ENCODE measurements around the gene CFAP69. TPM values are rescaled to one million over a fixed set of nuclear protein-coding genes. Genes with fewer than 3 reads are reported as not detected.

Gene CFAP69
- total RNA-seq, 6 experiments from 2014 or later: 1.7 to 8.2 (median 3.8) TPM

- no peak overlapping the region for H3K27ac ChIP-seq
- H3K9me3 ChIP-seq: no peaks in the 10 kb centered on the region
- H3K36me3 ChIP-seq: no peaks in the 10 kb centered on the region
- WGBS (ENCODE audit: insufficient coverage, low coverage, low lambda C conversion rate, missing lambda C conversion rate): 87% methylated on average over 5 of the region's 5 CpGs
- TF ChIP-seq, protein P1, sequence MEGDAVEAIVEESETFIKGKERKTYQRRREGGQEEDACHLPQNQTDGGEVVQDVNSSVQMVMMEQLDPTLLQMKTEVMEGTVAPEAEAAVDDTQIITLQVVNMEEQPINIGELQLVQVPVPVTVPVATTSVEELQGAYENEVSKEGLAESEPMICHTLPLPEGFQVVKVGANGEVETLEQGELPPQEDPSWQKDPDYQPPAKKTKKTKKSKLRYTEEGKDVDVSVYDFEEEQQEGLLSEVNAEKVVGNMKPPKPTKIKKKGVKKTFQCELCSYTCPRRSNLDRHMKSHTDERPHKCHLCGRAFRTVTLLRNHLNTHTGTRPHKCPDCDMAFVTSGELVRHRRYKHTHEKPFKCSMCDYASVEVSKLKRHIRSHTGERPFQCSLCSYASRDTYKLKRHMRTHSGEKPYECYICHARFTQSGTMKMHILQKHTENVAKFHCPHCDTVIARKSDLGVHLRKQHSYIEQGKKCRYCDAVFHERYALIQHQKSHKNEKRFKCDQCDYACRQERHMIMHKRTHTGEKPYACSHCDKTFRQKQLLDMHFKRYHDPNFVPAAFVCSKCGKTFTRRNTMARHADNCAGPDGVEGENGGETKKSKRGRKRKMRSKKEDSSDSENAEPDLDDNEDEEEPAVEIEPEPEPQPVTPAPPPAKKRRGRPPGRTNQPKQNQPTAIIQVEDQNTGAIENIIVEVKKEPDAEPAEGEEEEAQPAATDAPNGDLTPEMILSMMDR (IDR thresholded peaks at IDR 0.05): no peak
- TF ChIP-seq POLR2A (IDR thresholded peaks at IDR 0.05): no peak
- DNase-seq (no peak), ATAC-seq (no peak)
- H3K4me3 ChIP-seq: no peak overlapping the region
- no peaks in the 10 kb centered on the region for H3K4me1 ChIP-seq
- H3K27me3 ChIP-seq: no peaks in the 10 kb centered on the region
- intact Hi-C loops (cut with DNase I): no loop called here
Measured at GRCh38 chr7:90222811-90223725, 21.9 kb upstream of the CFAP69 start.

- intact Hi-C loops (cut with DNase I): no loop called here
- H3K36me3 ChIP-seq: no peaks in the 10 kb centered on the region
- no peaks in the 10 kb centered on the region for H3K9me3 ChIP-seq
- H3K27me3 ChIP-seq: no peaks in the 10 kb centered on the region
- H3K4me3 ChIP-seq: no peak overlapping the region
- ATAC-seq (no peak), DNase-seq (no peak)
- no peak overlapping the region for H3K27ac ChIP-seq
- 63% methylated on average over 2 of the region's 3 CpGs for WGBS (ENCODE audit: insufficient coverage, low coverage, low lambda C conversion rate, missing lambda C conversion rate)
- no peak for TF ChIP-seq POLR2A (IDR thresholded peaks at IDR 0.05)
- TF ChIP-seq, protein P1 (IDR thresholded peaks at IDR 0.05): no peak
- H3K4me1 ChIP-seq: no peaks in the 10 kb centered on the region
Measured at GRCh38 chr7:90224195-90224594, 20.8 kb upstream of the CFAP69 start.

DNA sequence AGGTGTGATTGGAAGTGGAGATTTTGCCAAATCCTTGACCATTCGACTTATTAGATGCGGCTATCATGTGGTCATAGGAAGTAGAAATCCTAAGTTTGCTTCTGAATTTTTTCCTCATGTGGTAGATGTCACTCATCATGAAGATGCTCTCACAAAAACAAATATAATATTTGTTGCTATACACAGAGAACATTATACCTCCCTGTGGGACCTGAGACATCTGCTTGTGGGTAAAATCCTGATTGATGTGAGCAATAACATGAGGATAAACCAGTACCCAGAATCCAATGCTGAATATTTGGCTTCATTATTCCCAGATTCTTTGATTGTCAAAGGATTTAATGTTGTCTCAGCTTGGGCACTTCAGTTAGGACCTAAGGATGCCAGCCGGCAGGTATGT, 19.8 kb upstream of the CFAP69 start:
- intact Hi-C loops (cut with DNase I): no loop called here
- Histone ChIP-seq H3K27ac (no peak overlapping the region), H3K4me1 (peaks cover 0 to 4% (median 0%) of the 10 kb centered on the region in 4 donors), H3K36me3 (no peaks in the 10 kb centered on the region), H3K4me3 (no peak overlapping the region), H3K27me3 (no peaks in the 10 kb centered on the region), H3K9me3 (no peaks in the 10 kb centered on the region)
- DNase-seq: no peak
- TF ChIP-seq, protein P1 (IDR thresholded peaks at IDR 0.05): no peak
- TF ChIP-seq POLR2A (IDR thresholded peaks at IDR 0.05): no peak
- ATAC-seq: no peak
- 93% methylated on average over 3 of the region's 3 CpGs for WGBS (ENCODE audit: insufficient coverage, low coverage, low lambda C conversion rate, missing lambda C conversion rate)

DNA sequence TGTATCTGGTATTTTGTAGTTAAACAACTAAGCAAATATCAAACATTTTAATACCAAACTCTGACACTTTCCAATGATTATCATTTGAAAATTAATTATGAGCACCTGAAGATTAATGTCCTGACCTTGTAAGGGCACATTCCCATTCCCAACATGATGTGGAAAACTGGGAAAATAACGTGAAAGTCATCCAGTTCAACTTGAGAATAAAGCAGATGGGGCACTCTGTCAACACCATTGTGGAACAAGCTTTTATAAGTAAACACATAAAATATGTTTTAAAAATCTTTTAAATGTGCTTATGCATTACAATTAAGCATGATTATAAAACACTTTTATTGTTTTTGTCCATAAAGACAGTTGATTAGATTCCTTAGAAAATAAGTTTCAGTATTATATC, 19.4 kb upstream of the CFAP69 start:
- 85% methylated on average over 1 of the region's 1 CpG for WGBS (ENCODE audit: insufficient coverage, low coverage, low lambda C conversion rate, missing lambda C conversion rate)

More for the DNA sequence above, 19.4 kb upstream of the CFAP69 start:
- Histone ChIP-seq H3K9me3 (no peaks in the 10 kb centered on the region), H3K27ac (no peak overlapping the region), H3K4me3 (no peak overlapping the region), H3K36me3 (no peaks in the 10 kb centered on the region), H3K27me3 (no peaks in the 10 kb centered on the region), H3K4me1 (peaks cover 0 to 4% (median 0%) of the 10 kb centered on the region in 4 donors)
- DNase-seq (no peak), ATAC-seq (no peak)
- intact Hi-C loops (cut with DNase I): no loop called here
- TF ChIP-seq, protein P1 (IDR thresholded peaks at IDR 0.05): no peak
- TF ChIP-seq POLR2A (IDR thresholded peaks at IDR 0.05): no peak
